ENCODE data around the gene TUBB4A.

- TF ChIP-seq CTCF (IDR thresholded peaks at IDR 0.05), result no peak
- TF ChIP-seq POLR2A (IDR thresholded peaks at IDR 0.05), result no peak
- no peak for TF ChIP-seq EP300 (IDR thresholded peaks at IDR 0.05)
- TF ChIP-seq POLR2AphosphoS5 (IDR thresholded peaks at IDR 0.05), result no peak
Observed at GRCh38 chr19:6529351-6529750, 27.2 kb upstream of the TUBB4A start.
